Heart right ventricle (tissue), 16 donors: ENCODE results near the gene PRND. TPM values are rescaled to one million over a fixed set of nuclear protein-coding genes. Genes with fewer than 3 reads are reported as not detected.

Experiments
- ATAC-seq, 8 donors: fragments of 200-7000 bp; cut with Tn5 transposase; one replicate each; pipeline ENCODE4 v1.9.1; 2020; ENCODE audit warnings: mild to moderate bottlenecking in 8 of 8, moderate library complexity in 8 of 8, moderate number of reproducible peaks in 1 of 8
- DNase-seq, 2 donors: peaks; one replicate each; pipeline ENCODE4 v3.0.0-alpha.2; 2020
- H3K27ac ChIP-seq, 10 donors: fragments of 200-600 bp; sonication (generic) in 2 of 10; one replicate each; pipeline versions ENCODE4 v1.5.0 to v1.8.0; 2020 to 2022; ENCODE audit warnings: mild to moderate bottlenecking in 3 of 10
- H3K27me3 ChIP-seq, 7 donors: fragments of 200-600 bp; one replicate each; pipeline ENCODE4 v1.8.0; 2021 to 2022; ENCODE audit warnings: mild to moderate bottlenecking in 2 of 7
- H3K36me3 ChIP-seq, 9 donors: fragments of 200-600 bp; sonication (generic) in 1 of 9; one replicate each; pipeline versions ENCODE4 v1.5.0 to v1.8.0; 2020 to 2022; ENCODE audit warnings: mild to moderate bottlenecking in 2 of 9
- H3K4me1 ChIP-seq, 9 donors: fragments of 200-600 bp; sonication (generic) in 1 of 9; one replicate each; pipeline versions ENCODE4 v1.5.0 to v1.8.0; 2020 to 2022; ENCODE audit warnings: mild to moderate bottlenecking in 4 of 9
- H3K4me3 ChIP-seq, 10 donors: fragments of 200-600 bp; sonication (generic) in 2 of 10; one replicate each; pipeline versions ENCODE4 v1.5.0 to v1.8.0; 2020 to 2022; ENCODE audit warnings: mild to moderate bottlenecking in 7 of 10, moderate library complexity in 2 of 10
- H3K9me3 ChIP-seq, 11 donors: fragments of 200-600 bp in 10 of 11; sonication (generic) in 2 of 11; one replicate each; pipeline versions ENCODE4 v1.5.0 to v1.8.0; 2013 to 2022; ENCODE audit warnings: mild to moderate bottlenecking in 2 of 11, control low read depth in 1 of 11, moderate library complexity in 1 of 11
- CTCF ChIP-seq, 9 donors: fragments of 200-600 bp; sonication (generic) in 2 of 9; IDR thresholded peaks; one replicate each; pipeline versions ENCODE4 v1.5.0 to v1.8.0; 2021 to 2022; ENCODE audit warnings: antibody characterized with exemption in 9 of 9, mild to moderate bottlenecking in 5 of 9, moderate library complexity in 1 of 9
- WGBS, 2 donors: extraction: QIAGEN DNeasy Blood & Tissue Kit; methylation state at CpG; one replicate each; pipeline ENCODE4 v1.1.7; 2013; ENCODE audit warnings: inconsistent platforms in 1 of 2; 5-methylcytosine and 5-hydroxymethylcytosine counted together
- intact Hi-C, 10 donors: fragments of 100-400 bp; cut with DNase I; formaldehyde crosslinking; loops; one replicate each; pipeline versions ENCODE4 v1.11.1 to v1.14.2; 2022
- polyA plus RNA-seq, 2 donors: library from polyadenylated mRNA; stranded (reverse); fragments of 200-250 nt; gene quantifications; one replicate each; pipeline ENCODE4 v1.2.3, GENCODE V29; 2013
- total RNA-seq, 10 donors: library from RNA; stranded (reverse); fragmentation: NEBNext Ultra II Directional in 3 of 10; extraction: Animal tissue kit (Norgen Biotek cat#: 25700) in 3 of 10; gene quantifications; one replicate each; pipeline versions ENCODE4 v1.2.1 to v1.2.4, GENCODE V29; 2021 to 2023
- donor health status: Arrhythmogenic right ventricular cardiomyopathy.
- donor health status: ischemic (EF 13 %, LVEDD 7.1; RV severe dilation, severe dysfunction).
- donor health status: healthy with polysubstance abuse.
- donor health status: DM: no; HTN: yes; CAD: no.
- donor health status: DM: no; HTN: no; CAD: no.
- donor health status: ischemic (EF 25% LVEDD 6.9; RV normal size, moderate dysfunction).
- donor health status: ischemic (EF 25% LVEDD 5.7; RV mildly dilated, moderate dysfunction).
- donor health status: healthy.
- donor health status: DM: yes; HTN: yes; CAD: no.
- donor health status: Ischemic cardiomyopathy.
- donor health status: ischemic (EF 35%, LVEDD 5.7; RV mildly dilated, moderate dysfunction).
- donor health status: nonischemic (EF 11% LVEDD 7.7; RV severe dilation, severe dysfunction).
- donor health status: DM: yes; HTN: yes; CAD: no.
- donor health status: PGD.
- donor health status: ischemic (EF 29% LVEDD 5.4; RV normal size, mild dysfunction).
- donor health status: nonischemic (EF 23%, LVEDD 6.1; RV moderate dilation, normal function).

Gene PRND
- total and polyA plus RNA-seq, 12 donors, result 0.06 to 0.17 (median 0.10) TPM; not detected in 8

GRCh38 chr20:4717816-4718570 is 3.7 kb upstream of the PRND start:
- peaks cover 0 to 5% (median 0%) of the 10 kb centered on the region in 11 donors for H3K9me3 ChIP-seq
- no peak overlapping the region for H3K4me3 ChIP-seq
- no peaks in the 10 kb centered on the region for H3K27me3 ChIP-seq
- intact Hi-C loops, result no loop called here
- DNase-seq (no peak), ATAC-seq (no peak)
- H3K27ac ChIP-seq, result no peak overlapping the region
- H3K4me1 ChIP-seq, result peaks cover 0 to 18% (median 13%) of the 10 kb centered on the region in 9 donors
- no peak for TF ChIP-seq CTCF (IDR thresholded peaks at IDR 0.05)
- no peaks in the 10 kb centered on the region for H3K36me3 ChIP-seq
- WGBS, 2 donors, result 83 to 85% methylated on average over 12 of the region's 12 CpGs

- Histone ChIP-seq H3K27me3 (no peaks in the 10 kb centered on the region), H3K4me1 (peaks cover 0 to 18% (median 13%) of the 10 kb centered on the region in 9 donors), H3K9me3 (peaks cover 0 to 5% (median 0%) of the 10 kb centered on the region in 11 donors), H3K36me3 (no peaks in the 10 kb centered on the region), H3K27ac (peak overlapping the region in 1 of 10 donors; percentile 90), H3K4me3 (no peak overlapping the region)
- ATAC-seq, result no peak
- intact Hi-C loops, result no loop called here
- DNase-seq, result no peak
- 96 to 98% methylated on average over 2 of the region's 2 CpGs for WGBS, 2 donors
- no peak for TF ChIP-seq CTCF (IDR thresholded peaks at IDR 0.05)
Measured at GRCh38 chr20:4719190-4719589, 2.5 kb upstream of the PRND start.

GRCh38 chr20:4720041-4720976 is 1.4 kb upstream of the PRND start:
- peaks cover 0 to 18% (median 13%) of the 10 kb centered on the region in 9 donors for H3K4me1 ChIP-seq
- no peaks in the 10 kb centered on the region for H3K36me3 ChIP-seq
- H3K27ac ChIP-seq, result peak overlapping the region in 9 of 10 donors; percentile 34 to 90 (median 67)
- TF ChIP-seq CTCF (IDR thresholded peaks at IDR 0.05), result peak; percentile 38 to 86 (median 77)
- WGBS, 2 donors, result 25 to 26% methylated on average over 18 of the region's 18 CpGs
- H3K9me3 ChIP-seq, result peaks cover 0 to 5% (median 0%) of the 10 kb centered on the region in 11 donors
- DNase-seq (peak; percentile 67 to 83), ATAC-seq (peak; percentile 81 to 93 (median 90))
- intact Hi-C loops, result loop anchor here (1.0 to 10.0 kb wide), 5 partner anchors 113 to 616 kb away; no protein-coding TSS in a partner anchor
- H3K4me3 ChIP-seq, result peak overlapping the region in 1 of 10 donors; percentile 4
- no peaks in the 10 kb centered on the region for H3K27me3 ChIP-seq

GRCh38 chr20:4720977-4721349 is 746 bp upstream of the PRND start:
- H3K36me3 ChIP-seq, result no peaks in the 10 kb centered on the region
- peak overlapping the region in 1 of 10 donors; percentile 4 for H3K4me3 ChIP-seq
- peaks cover 0 to 5% (median 0%) of the 10 kb centered on the region in 11 donors for H3K9me3 ChIP-seq
- peak in 1 of 9 donors; percentile 35 for TF ChIP-seq CTCF (IDR thresholded peaks at IDR 0.05)
- peaks cover 0 to 18% (median 13%) of the 10 kb centered on the region in 9 donors for H3K4me1 ChIP-seq
- intact Hi-C loops, result loop anchor here (1.0 to 10.0 kb wide), 5 partner anchors 114 to 616 kb away; no protein-coding TSS in a partner anchor
- H3K27ac ChIP-seq, result peak overlapping the region in 1 of 10 donors; percentile 90
- 35 to 36% methylated on average over 10 of the region's 10 CpGs for WGBS, 2 donors
- no peaks in the 10 kb centered on the region for H3K27me3 ChIP-seq
- peak in 5 of 8 donors; percentile 6 to 35 (median 19) for ATAC-seq
- no peak for DNase-seq
